Esophagus muscularis mucosa (tissue), 4 donors: ENCODE data around the gene DNMBP.

Source experiments
- CTCF ChIP-seq, 3 experiments: fragments of 200-600 bp in 2 of 3; fragments of 450-650 bp in 1 of 3; sonication (generic) in 2 of 3; IDR thresholded peaks; one replicate each; pipeline ENCODE4 v1.5.1; 2017 to 2019; ENCODE audit warnings: antibody characterized with exemption in 3 of 3, mild to moderate bottlenecking in 2 of 3, moderate library complexity in 1 of 3
- EP300 ChIP-seq: sonication (generic); formaldehyde crosslinking; IDR thresholded peaks from one replicate; pipeline ENCODE4 v1.6.1; 2017; ENCODE audit warnings: antibody characterized with exemption
- POLR2A ChIP-seq: fragments of 450-650 bp; IDR thresholded peaks from one replicate; pipeline ENCODE4 v1.6.1; 2017; ENCODE audit warnings: antibody characterized with exemption, moderate library complexity, mild to moderate bottlenecking, low read depth

DNA sequence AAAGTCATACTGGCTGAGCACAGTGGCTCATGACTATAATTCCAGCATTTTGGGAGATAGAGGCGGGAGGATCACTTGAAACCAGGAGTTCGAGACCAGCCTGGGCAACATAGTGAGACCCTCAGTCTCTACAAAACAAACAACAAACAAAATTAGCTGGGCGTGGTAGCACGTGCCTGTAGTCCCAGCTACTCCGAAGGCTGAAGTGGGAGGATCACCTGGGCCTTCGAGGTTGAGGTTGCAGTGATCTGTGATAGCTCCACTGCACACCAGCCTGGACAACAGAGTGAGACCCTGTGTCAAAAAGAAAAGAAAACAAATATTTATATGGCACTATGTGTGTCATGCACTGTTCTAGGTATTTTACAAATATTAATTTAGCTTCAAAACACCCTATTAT, 94.3 kb downstream of the DNMBP start:
- TF ChIP-seq POLR2A: no peak
- no peak for TF ChIP-seq CTCF (IDR thresholded peaks at IDR 0.05)
- TF ChIP-seq EP300: no peak
